C4-2B (cell line): ENCODE measurements around the gene NUMB.

ENCODE experiments used
- ZFX ChIP-seq: fragments of 450-650 bp; IDR thresholded peaks from 2 replicates; pipeline ENCODE4 v1.6.1; 2017
- TF ChIP-seq, protein P1 (sequence below): fragments of 450-650 bp; conservative IDR thresholded peaks from 2 replicates; pipeline ENCODE4 v1.5.1; 2017; ENCODE audit warnings: mild to moderate bottlenecking

DNA sequence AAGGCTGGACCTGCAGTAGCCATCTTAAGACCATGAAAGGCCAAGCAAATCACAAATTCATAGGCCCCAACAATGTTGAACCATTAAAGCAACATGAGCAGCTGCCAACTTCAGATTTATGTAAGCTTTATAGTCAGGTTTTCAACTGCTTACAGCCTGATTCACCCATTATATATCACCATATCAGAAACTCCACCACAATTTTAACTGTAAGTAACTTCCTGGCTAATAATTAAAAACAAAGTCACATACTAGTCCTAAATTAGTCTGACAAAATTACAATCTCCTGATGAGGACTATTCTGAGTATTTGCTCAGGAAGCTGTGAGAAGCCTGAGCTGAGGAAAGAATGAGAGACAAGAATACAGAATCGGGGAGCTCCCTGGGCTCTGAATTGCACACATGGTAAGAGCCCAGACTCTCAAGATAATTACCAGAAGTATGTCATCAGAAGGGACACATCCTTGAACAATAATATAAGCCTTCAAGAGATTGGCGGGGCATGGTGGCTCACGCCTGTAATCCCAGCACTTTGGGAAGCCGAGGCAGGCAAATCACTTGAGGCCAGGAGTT, 55.1 kb downstream of the NUMB start:
- TF ChIP-seq, protein P1, sequence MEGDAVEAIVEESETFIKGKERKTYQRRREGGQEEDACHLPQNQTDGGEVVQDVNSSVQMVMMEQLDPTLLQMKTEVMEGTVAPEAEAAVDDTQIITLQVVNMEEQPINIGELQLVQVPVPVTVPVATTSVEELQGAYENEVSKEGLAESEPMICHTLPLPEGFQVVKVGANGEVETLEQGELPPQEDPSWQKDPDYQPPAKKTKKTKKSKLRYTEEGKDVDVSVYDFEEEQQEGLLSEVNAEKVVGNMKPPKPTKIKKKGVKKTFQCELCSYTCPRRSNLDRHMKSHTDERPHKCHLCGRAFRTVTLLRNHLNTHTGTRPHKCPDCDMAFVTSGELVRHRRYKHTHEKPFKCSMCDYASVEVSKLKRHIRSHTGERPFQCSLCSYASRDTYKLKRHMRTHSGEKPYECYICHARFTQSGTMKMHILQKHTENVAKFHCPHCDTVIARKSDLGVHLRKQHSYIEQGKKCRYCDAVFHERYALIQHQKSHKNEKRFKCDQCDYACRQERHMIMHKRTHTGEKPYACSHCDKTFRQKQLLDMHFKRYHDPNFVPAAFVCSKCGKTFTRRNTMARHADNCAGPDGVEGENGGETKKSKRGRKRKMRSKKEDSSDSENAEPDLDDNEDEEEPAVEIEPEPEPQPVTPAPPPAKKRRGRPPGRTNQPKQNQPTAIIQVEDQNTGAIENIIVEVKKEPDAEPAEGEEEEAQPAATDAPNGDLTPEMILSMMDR = no peak
- TF ChIP-seq ZFX = no peak
